Midbrain (tissue), 1 donor: ENCODE results near the gene LRCH3.

Source experiments
- DNase-seq: peaks from one replicate; lab custom pipeline; 2025; lab: John Stamatoyannopoulos, UW

LRCH3 gene

DNA sequence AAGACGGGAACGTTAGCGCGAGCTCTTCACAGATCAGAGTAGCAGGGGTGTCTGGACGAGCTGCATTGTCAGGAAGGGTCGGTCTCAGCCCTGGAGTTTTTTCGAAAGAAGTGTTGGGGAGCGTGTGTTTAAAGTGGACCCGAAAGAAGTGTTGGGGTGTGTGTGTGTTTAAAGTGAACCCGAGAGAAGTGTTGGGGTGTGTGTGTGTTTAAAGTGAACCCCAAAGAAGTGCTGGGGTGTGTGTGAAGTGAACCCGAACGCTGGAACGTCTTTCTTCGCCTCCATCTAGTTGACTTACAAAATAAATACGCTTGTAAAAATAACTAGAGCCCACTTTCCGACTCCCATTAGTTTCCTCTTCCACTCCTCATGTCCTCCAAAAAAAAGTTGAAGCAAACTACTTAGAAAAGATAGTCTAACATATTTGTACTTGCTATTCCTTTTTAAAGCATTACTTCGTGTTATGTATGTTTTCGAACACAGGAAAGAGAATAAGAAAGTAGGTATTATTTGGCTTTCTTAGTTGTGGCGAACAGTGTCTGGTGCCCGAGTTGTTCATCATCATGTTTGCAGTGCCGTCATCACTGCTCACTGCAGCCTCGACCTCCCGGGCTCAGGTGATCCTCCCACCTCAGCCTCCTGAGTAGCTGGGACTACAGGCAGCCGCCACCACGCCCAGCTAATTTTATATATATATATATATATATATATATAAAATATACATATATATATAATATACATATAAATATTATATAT is 1.0 kb downstream of the LRCH3 start:
- no peak for DNase-seq

DNA sequence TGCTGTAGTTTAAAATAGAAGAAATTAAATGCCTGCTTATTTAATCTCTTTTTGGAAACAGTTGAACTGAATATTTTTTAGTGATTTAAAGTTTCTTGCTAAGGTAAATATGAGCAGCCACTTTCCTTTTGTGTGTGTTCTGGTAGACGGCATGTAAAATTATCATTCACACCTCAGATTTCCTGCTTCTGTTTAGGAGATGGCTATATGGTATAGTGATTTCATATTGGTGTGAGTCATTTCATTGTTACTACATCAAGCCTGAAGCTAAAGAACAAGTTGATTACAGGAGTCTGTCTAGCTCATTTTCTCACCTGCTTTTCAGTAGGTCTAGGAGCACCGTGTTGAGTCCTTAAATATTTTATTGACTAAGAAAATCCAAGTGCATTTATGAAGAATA is 2.2 kb downstream of the LRCH3 start:
- DNase-seq: no peak

GRCh38 chr3:197794115-197794514 is 3.1 kb downstream of the LRCH3 start:
- no peak for DNase-seq

DNA sequence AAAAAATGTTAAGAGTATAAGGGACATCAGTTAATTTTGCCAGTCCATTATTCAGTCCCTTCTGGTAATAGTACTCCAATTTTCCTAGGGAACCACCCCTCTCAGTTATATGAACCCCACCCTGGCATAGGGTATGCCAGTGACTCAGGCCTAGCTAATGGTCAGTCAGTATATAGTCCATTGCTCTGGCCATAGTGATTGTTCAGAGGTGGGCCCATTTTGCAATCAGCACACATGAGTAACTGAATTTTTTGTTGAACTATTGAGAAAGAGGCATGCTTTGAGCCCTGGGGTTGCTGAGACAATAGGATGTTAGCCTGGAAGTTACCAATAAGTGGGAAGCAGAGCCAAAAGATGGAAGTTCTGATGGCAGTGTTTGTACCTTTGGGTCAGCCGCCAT is 4.1 kb downstream of the LRCH3 start:
- DNase-seq: no peak

DNA sequence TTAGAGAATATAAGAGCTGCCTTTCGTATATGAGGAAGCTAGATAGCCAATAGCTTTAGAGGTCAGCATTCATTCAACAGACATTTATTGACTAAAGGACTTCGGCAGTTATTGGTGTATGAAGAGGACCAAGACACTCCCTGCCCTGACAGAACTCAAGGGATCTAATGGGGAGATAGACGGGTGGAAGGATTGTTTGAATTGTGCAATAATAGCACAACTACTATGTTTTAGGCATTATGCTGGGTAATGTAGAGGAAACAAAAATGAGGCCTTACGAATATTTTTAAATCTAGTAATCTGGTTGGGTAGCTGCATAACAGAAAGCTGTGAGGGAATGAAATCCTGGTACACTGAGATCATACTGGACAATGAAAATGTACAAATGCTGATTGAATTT is 5.0 kb downstream of the LRCH3 start:
- no peak for DNase-seq

GRCh38 chr3:197798863-197799262 is 7.8 kb downstream of the LRCH3 start:
- DNase-seq: no peak

- no peak for DNase-seq
These were observed 9.3 kb downstream of the LRCH3 start for GRCh38 chr3:197800379-197800778.

- DNase-seq: no peak
These were observed 11.1 kb downstream of the LRCH3 start for GRCh38 chr3:197801891-197802778.

- no peak for DNase-seq
These were observed 11.9 kb downstream of the LRCH3 start for GRCh38 chr3:197802779-197803459.

DNA sequence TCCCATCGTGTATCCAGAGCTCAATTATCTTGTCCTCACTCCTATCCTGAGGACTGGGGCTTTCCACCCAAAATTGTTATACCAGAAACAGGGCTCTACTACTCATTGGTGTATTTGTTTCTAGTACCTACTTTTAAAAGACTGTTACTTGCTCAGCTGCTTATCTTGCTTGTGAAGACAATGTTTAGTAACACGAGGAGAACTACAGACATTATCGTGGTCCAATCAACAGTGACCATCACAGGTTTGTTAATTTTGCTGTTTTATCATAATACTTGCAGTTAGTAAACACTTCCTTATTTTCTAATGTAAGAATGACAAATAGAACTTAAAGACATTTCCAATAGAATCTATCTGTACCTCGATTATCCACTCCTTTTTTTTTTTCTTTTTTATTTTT is 13.5 kb downstream of the LRCH3 start:
- no peak for DNase-seq

- DNase-seq: no peak
These were observed 17.0 kb downstream of the LRCH3 start for GRCh38 chr3:197807969-197808587.

DNA sequence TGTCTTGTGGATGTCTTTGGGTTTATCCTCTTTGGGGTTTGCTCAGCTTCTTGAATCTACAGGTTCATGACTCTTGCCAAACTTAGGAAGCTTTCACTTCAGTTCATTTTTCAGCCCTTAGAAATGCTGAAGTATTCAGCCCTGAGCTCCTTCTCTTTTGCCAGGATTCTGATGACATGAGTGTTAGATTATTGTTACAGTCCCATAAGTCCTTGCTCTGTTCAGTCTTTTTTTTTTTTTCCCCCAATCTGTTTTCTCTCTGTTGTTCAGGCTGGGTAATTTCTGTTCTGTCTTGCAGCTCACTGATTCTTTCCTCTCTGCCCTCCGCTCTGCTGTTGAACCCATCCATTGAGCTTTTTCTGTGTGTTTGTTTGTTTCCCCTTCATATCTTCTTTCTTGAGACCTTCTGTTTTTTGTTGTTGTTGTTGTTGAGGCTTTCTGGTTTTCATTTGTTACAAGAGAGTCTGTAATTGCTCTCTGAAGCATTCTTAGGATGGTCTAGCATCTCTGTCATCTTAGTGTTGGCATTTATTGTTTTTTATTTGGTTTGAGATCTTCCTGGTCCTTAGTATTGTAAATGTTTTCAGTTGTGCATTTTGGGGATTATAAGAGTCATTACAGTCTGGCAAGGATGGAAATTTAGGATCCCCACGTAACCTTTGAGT is 18.4 kb downstream of the LRCH3 start:
- DNase-seq: no peak

DNA sequence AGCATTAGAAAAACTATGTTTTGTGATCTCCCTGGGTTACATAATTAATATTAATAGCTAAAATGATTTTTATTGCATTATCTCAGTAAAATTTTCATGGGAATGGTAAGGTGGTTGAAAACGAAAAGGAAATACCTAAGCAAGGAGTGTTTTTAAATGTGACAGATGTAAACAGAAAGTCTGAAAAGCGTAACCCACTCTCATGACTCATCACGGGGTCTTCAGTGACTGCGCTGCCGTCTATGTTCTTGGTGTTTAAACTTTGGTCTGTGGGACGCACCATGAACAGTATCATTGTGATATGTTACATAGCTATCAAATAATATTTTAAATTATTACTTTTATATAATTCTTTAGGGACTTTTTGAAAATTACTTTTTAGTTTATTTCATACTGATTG is 19.8 kb downstream of the LRCH3 start:
- DNase-seq: no peak

GRCh38 chr3:197811343-197811742 is 20.3 kb downstream of the LRCH3 start:
- DNase-seq: peak; percentile 29

GRCh38 chr3:197814372-197814771 is 23.3 kb downstream of the LRCH3 start:
- DNase-seq: no peak

- no peak for DNase-seq
These were observed 29.7 kb downstream of the LRCH3 start for GRCh38 chr3:197820550-197821335.

GRCh38 chr3:197829397-197830045 is 38.5 kb downstream of the LRCH3 start:
- no peak for DNase-seq

GRCh38 chr3:197830308-197830966 is 39.4 kb downstream of the LRCH3 start:
- DNase-seq: no peak

GRCh38 chr3:197830967-197831313 is 39.9 kb downstream of the LRCH3 start:
- no peak for DNase-seq
